Mucosa of descending colon (tissue), 3 donors: ENCODE results near the gene TSPO. TPM values are rescaled to one million over a fixed set of nuclear protein-coding genes. Genes with fewer than 3 reads are reported as not detected.

Experiments
- ATAC-seq: fragments of 200-7000 bp; cut with Tn5 transposase; one replicate; pipeline ENCODE4 v1.9.1; 2020; ENCODE audit warnings: mild to moderate bottlenecking, moderate library complexity
- DNase-seq, 3 donors: peaks; one replicate each; pipeline ENCODE4 v3.0.0-alpha.2; 2020
- H3K36me3 ChIP-seq: fragments of 200-600 bp; one replicate; pipeline ENCODE4 v1.8.0; 2021; ENCODE audit warnings: low read depth, mild to moderate bottlenecking
- H3K4me1 ChIP-seq: fragments of 200-600 bp; one replicate; pipeline ENCODE4 v1.8.0; 2021; ENCODE audit warnings: low read depth, mild to moderate bottlenecking
- H3K4me3 ChIP-seq: fragments of 200-600 bp; one replicate; pipeline ENCODE4 v1.8.0; 2021; ENCODE audit warnings: mild to moderate bottlenecking
- H3K9me3 ChIP-seq: fragments of 200-600 bp; one replicate; pipeline ENCODE4 v1.8.0; 2021; ENCODE audit warnings: mild to moderate bottlenecking
- intact Hi-C, 2 donors: fragments of 100-400 bp; cut with DNase I in 1 of 2; cut with micrococcal nuclease in 1 of 2; formaldehyde crosslinking; loops; one replicate each; pipeline versions ENCODE4 v1.11.0 to v1.11.1; 2022; cut with DNase I, micrococcal nuclease
- total RNA-seq, 3 donors: library from RNA; stranded (reverse); fragmentation: NEBNext Ultra II Directional in 2 of 3; extraction: Animal tissue kit (Norgen Biotek cat#: 25700) in 2 of 3; gene quantifications; one replicate each; pipeline versions ENCODE4 v1.2.1 to v1.2.4, GENCODE V29; 2021 to 2023
- TF ChIP-seq, protein P1 (sequence below): fragments of 200-600 bp; IDR thresholded peaks from one replicate; pipeline ENCODE4 v1.8.0; 2022; ENCODE audit warnings: antibody characterized with exemption, mild to moderate bottlenecking
- donor health status: DM: no; HTN: no; CAD: no; lungs with moderate emphysema.
- donor health status: DM: no; HTN: no; CAD: no.
- donor health status: DM: no; HTN: yes; CAD: no.

Gene TSPO
- total RNA-seq, 3 donors from 2014 or later = 134 to 281 (median 236) TPM

DNA sequence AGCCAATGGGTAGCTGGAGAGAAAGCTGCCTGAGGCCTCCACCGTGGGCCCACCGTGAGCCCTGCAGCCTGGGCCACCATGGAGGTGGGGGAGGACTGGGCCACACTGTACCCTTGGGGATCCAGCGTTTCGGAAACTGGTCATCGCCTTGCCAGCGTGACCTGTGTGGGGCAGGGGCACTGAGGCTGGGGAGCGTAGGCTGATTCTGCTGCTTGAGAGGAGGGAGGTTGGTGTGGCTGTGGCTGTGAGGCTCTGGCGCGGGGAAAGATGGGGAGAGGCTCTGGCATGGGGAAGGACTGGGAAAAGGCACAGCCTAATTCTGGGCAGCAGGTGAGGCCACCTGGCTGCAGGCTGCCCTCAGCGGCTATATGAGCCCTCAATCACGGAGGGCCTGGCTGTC, 48.2 kb downstream of the TSPO start:
- no peaks in the 10 kb centered on the region for H3K36me3 ChIP-seq
- DNase-seq (peak in 1 of 3 donors; percentile 25), ATAC-seq (no peak)
- TF ChIP-seq, protein P1, sequence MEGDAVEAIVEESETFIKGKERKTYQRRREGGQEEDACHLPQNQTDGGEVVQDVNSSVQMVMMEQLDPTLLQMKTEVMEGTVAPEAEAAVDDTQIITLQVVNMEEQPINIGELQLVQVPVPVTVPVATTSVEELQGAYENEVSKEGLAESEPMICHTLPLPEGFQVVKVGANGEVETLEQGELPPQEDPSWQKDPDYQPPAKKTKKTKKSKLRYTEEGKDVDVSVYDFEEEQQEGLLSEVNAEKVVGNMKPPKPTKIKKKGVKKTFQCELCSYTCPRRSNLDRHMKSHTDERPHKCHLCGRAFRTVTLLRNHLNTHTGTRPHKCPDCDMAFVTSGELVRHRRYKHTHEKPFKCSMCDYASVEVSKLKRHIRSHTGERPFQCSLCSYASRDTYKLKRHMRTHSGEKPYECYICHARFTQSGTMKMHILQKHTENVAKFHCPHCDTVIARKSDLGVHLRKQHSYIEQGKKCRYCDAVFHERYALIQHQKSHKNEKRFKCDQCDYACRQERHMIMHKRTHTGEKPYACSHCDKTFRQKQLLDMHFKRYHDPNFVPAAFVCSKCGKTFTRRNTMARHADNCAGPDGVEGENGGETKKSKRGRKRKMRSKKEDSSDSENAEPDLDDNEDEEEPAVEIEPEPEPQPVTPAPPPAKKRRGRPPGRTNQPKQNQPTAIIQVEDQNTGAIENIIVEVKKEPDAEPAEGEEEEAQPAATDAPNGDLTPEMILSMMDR = no peak
- H3K4me1 ChIP-seq = no peaks in the 10 kb centered on the region
- intact Hi-C loops = no loop called here
- no peak overlapping the region for H3K4me3 ChIP-seq
- H3K9me3 ChIP-seq = no peaks in the 10 kb centered on the region

DNA sequence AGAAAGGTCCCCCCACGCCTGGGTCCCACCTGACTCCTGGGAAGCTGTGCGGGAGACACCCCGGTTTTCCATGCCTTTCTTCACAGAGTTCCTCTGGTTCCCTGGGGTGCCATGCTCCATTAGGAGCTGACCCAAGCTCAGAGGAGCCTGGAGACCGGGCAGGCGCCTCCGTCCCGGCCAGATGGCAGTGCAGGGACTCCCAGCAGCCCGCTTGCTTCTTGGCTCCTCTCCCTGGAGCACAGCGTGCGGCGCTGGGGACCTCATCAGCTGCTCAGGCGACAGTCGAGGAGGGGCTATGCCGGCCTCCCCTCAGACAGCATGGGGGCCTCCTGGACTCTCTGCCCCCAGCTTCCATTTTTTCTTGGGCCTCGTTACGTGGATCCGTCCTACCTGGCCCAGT, 48.7 kb downstream of the TSPO start:
- intact Hi-C loops = no loop called here
- TF ChIP-seq, protein P1 = no peak
- Histone ChIP-seq H3K36me3 (no peaks in the 10 kb centered on the region), H3K4me1 (no peaks in the 10 kb centered on the region), H3K9me3 (no peaks in the 10 kb centered on the region), H3K4me3 (no peak overlapping the region)
- peak in 1 of 3 donors; percentile 43 for DNase-seq
- ATAC-seq = no peak

DNA sequence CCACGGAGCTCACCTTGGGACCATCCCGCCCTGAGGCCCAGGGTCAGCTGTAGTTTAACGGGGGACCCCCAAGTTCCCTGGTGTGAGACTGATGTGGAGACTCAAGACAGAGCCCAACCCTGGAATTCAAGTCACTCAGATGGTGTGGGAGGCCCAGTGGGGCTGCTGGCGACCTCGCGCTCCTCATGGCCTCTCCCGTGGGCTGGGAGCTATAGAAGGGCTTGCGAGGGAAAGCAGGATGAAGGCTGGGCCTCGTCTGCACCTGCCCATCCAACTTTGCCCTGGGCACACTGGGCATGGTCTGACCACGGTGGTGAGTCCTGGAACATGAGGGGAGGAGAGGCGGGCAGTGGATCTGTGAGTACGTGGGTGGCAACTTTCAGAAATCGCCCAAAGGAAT, 49.2 kb downstream of the TSPO start:
- TF ChIP-seq, protein P1 = no peak
- ATAC-seq = no peak
- H3K4me1 ChIP-seq = no peaks in the 10 kb centered on the region
- H3K4me3 ChIP-seq = no peak overlapping the region
- intact Hi-C loops = no loop called here
- DNase-seq = peak in 1 of 3 donors; percentile 29
- no peaks in the 10 kb centered on the region for H3K36me3 ChIP-seq
- no peaks in the 10 kb centered on the region for H3K9me3 ChIP-seq

DNA sequence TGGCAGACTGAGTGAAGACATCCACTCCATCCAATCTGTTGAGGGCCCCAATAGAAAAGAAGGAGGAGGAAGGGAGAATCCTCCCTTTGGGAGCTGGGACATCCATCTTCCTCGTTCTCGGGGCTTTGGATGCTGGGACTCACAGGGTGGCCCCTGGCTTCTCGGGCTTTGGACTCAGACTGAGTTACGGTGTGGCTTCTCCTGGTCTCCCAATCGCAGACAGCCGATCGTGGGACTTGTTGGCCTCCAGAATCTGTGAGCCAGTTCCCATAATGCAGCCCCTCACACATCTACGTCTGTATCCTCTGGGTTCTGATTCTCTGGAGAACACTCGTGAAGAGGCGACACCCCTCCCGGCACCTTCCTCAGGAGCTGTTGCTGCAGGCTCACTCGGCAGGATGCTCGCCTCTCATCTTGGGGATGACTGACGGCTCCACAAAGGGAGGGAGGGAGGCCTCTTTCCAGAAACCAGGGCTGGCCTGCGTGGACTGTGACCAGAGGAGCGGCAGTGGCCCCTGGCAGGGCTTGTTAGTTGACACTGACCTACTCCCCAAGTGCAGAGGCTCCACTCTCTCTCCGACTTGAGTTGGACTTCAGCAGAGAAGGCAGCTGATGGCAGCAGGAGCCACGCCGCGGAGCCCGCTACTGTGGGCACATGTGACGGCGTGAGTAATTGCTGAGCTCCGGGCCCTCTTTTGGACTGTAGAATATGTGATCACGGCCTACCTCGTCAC, 50.3 kb downstream of the TSPO start:
- DNase-seq = peak in 1 of 3 donors; percentile 39
- Histone ChIP-seq H3K4me1 (no peaks in the 10 kb centered on the region), H3K9me3 (no peaks in the 10 kb centered on the region), H3K4me3 (no peak overlapping the region), H3K36me3 (no peaks in the 10 kb centered on the region)
- TF ChIP-seq, protein P1 = no peak
- no peak for ATAC-seq
- intact Hi-C loops = no loop called here

GRCh38 chr22:43202326-43202725, 51.0 kb downstream of the TSPO start:
- Histone ChIP-seq H3K36me3 (no peaks in the 10 kb centered on the region), H3K4me3 (no peak overlapping the region), H3K4me1 (no peaks in the 10 kb centered on the region), H3K9me3 (no peaks in the 10 kb centered on the region)
- no peak for ATAC-seq
- TF ChIP-seq, protein P1 = no peak
- intact Hi-C loops = no loop called here
- DNase-seq = peak in 1 of 3 donors; percentile 19
